SK-N-SH (cell line): ENCODE measurements around the gene TENT5A. TPM values are rescaled to one million over a fixed set of nuclear protein-coding genes. Genes with fewer than 3 reads are reported as not detected.
A peak's percentile ranks its signal among the peaks of the same experiment; 100 is the strongest.

ENCODE experiments used
- CTCF ChIA-PET: fragments of 300-600, 350-600 bp; formaldehyde crosslinking; extraction: SDS; loops from one replicate; lab custom pipeline; 2021; lab: Yijun Ruan, JAX
- POLR2A ChIA-PET: fragments of 350-600 bp; sonication (Branson Sonifier 250); formaldehyde crosslinking; extraction: SDS; loops from one replicate; lab custom pipeline; 2020; ENCODE audit warnings: antibody characterized with exemption, inconsistent platforms; lab: Yijun Ruan, JAX
- DNase-seq: peaks from one replicate; pipeline ENCODE4 v3.0.0; 2012
- H2AFZ ChIP-seq: fragments of 200-600 bp; sonication (generic); 2 replicates; pipeline ENCODE4 v1.8.1; 2016; ENCODE audit warnings: antibody characterized with exemption, mild to moderate bottlenecking, low read depth
- H3F3A ChIP-seq: fragments of 200-600 bp; sonication (generic); replicated peaks from 2 replicates; pipeline ENCODE3; 2016; ENCODE audit warnings: antibody characterized with exemption, mild to moderate bottlenecking; ENCODE audit not compliant: insufficient read depth
- H3K27ac ChIP-seq, 2 experiments: fragments of 200-500 bp in 1 of 2; fragments of 200-600 bp in 1 of 2; sonication (Bioruptor generic) in 1 of 2; sonication (generic), shearing (Covaris generic) in 1 of 2; 2 replicates each; pipeline versions ENCODE4 v1.5.1 to v1.6.1; 2014 to 2016; ENCODE audit warnings: low read depth in 2 of 2, inconsistent platforms in 1 of 2, low read length in 1 of 2, mild to moderate bottlenecking in 1 of 2, mixed read lengths in 1 of 2
- H3K27me3 ChIP-seq: fragments of 200-600 bp; sonication (generic), shearing (Covaris generic); 2 replicates; pipeline ENCODE4 v1.6.1; 2016; ENCODE audit warnings: mixed run types; ENCODE audit not compliant: insufficient read depth
- H3K36me3 ChIP-seq, 2 experiments: fragments of 200-500 bp in 1 of 2; fragments of 200-600 bp in 1 of 2; sonication (Bioruptor generic) in 1 of 2; sonication (generic) in 1 of 2; replicated peaks in 1 of 2; 2 replicates each; pipeline versions ENCODE3 to v1.5.1; 2014 to 2016; ENCODE audit warnings: low read length in 1 of 2, mild to moderate bottlenecking in 1 of 2; ENCODE audit not compliant: insufficient read depth in 2 of 2, control insufficient read depth in 1 of 2
- H3K4me1 ChIP-seq, 2 experiments: fragments of 200-500 bp in 1 of 2; fragments of 200-600 bp in 1 of 2; sonication (Bioruptor generic) in 1 of 2; sonication (generic), shearing (Covaris generic) in 1 of 2; 2 replicates each; pipeline versions ENCODE4 v1.5.1 to v1.6.1; 2014 to 2016; ENCODE audit warnings: low read depth in 1 of 2, low read length in 1 of 2, mixed run types in 1 of 2; ENCODE audit not compliant: insufficient read depth in 2 of 2, control insufficient read depth in 1 of 2
- H3K4me2 ChIP-seq: fragments of 200-600 bp; sonication (generic), shearing (Covaris generic); 2 replicates; pipeline ENCODE4 v1.6.1; 2017; ENCODE audit warnings: mixed run types
- H3K4me3 ChIP-seq, 2 experiments: fragments of 200-500 bp in 1 of 2; fragments of 200-600 bp in 1 of 2; sonication (Bioruptor generic) in 1 of 2; sonication (generic), shearing (Covaris generic) in 1 of 2; 2 replicates each; pipeline versions ENCODE4 v1.5.1 to v1.8.1; 2014 to 2016; ENCODE audit warnings: low read depth in 2 of 2, inconsistent platforms in 1 of 2, low read length in 1 of 2, mild to moderate bottlenecking in 1 of 2, mixed read lengths in 1 of 2, moderate library complexity in 1 of 2
- H3K79me2 ChIP-seq: fragments of 200-600 bp; sonication (generic); 2 replicates; pipeline ENCODE4 v1.8.1; 2017; ENCODE audit warnings: mild to moderate bottlenecking; ENCODE audit not compliant: insufficient read depth
- H3K9ac ChIP-seq: fragments of 200-600 bp; sonication (generic); 2 replicates; pipeline ENCODE4 v1.6.1; 2017; ENCODE audit warnings: mixed run types
- H3K9me2 ChIP-seq: fragments of 200-600 bp; sonication (generic); 2 replicates; pipeline ENCODE4 v1.6.1; 2017; ENCODE audit warnings: mixed run types
- H3K9me3 ChIP-seq: fragments of 200-600 bp; sonication (generic); 2 replicates; pipeline ENCODE4 v1.6.1; 2017; ENCODE audit warnings: mixed run types, mild to moderate bottlenecking, moderate library complexity
- H4K20me1 ChIP-seq: fragments of 200-600 bp; sonication (generic); 2 replicates; pipeline ENCODE4 v1.6.1; 2017; ENCODE audit warnings: mild to moderate bottlenecking, mixed run types; ENCODE audit not compliant: insufficient read depth
- CHD2 ChIP-seq: fragments of 150-350 bp; IDR thresholded peaks from 2 replicates; pipeline ENCODE4 v1.6.1; 2018; ENCODE audit warnings: low read length; ENCODE audit not compliant: partially characterized antibody
- EP300 ChIP-seq, 2 experiments: IDR thresholded peaks; 2 replicates each; pipeline versions ENCODE4 v1.4.0 to v1.6.1; 2012; ENCODE audit warnings: borderline replicate concordance in 1 of 2, low read depth in 1 of 2, low read length in 1 of 2
- FOSL2 ChIP-seq: IDR thresholded peaks from 2 replicates; pipeline ENCODE4 v1.4.0; 2012; ENCODE audit warnings: low read depth, mild to moderate bottlenecking, moderate library complexity, borderline replicate concordance
- FOXJ3 ChIP-seq: sonication (generic); formaldehyde crosslinking; IDR thresholded peaks from 2 replicates; pipeline ENCODE4 v1.5.1; 2020; ENCODE audit warnings: mild to moderate bottlenecking, missing genetic modification reagents
- FOXM1 ChIP-seq: IDR thresholded peaks from 2 replicates; pipeline ENCODE4 v1.4.0; 2012; ENCODE audit warnings: low read depth, mild to moderate bottlenecking
- GABPA ChIP-seq: IDR thresholded peaks from 2 replicates; pipeline ENCODE4 v1.4.0; 2012; ENCODE audit warnings: low read depth, mild to moderate bottlenecking
- GATA2 ChIP-seq: sonication (generic); formaldehyde crosslinking; IDR thresholded peaks from 2 replicates; pipeline ENCODE4 v1.5.0; 2020; ENCODE audit warnings: mild to moderate bottlenecking, missing genetic modification reagents
- JUND ChIP-seq: IDR thresholded peaks from 2 replicates; pipeline ENCODE4 v1.4.0; 2012
- NFIC ChIP-seq: IDR thresholded peaks from 2 replicates; pipeline ENCODE4 v1.4.0; 2012; ENCODE audit warnings: borderline replicate concordance
- NRF1 ChIP-seq: IDR thresholded peaks from 2 replicates; pipeline ENCODE4 v1.6.1; 2012; ENCODE audit warnings: low read depth, mild to moderate bottlenecking, low read length
- RCOR1 ChIP-seq: fragments of 150-350 bp; IDR thresholded peaks from 2 replicates; pipeline ENCODE4 v1.6.1; 2017; ENCODE audit warnings: antibody characterized with exemption, low read length
- RFX5 ChIP-seq: IDR thresholded peaks from 2 replicates; pipeline ENCODE4 v1.6.1; 2012; ENCODE audit warnings: mild to moderate bottlenecking, improper control_type of control experiment, low read length
- RXRA ChIP-seq: IDR thresholded peaks from 2 replicates; pipeline ENCODE4 v1.4.0; 2012; ENCODE audit warnings: low read depth, mild to moderate bottlenecking, borderline replicate concordance
- TAF1 ChIP-seq: IDR thresholded peaks from 2 replicates; pipeline ENCODE4 v1.6.1; 2012; ENCODE audit warnings: low read depth, mild to moderate bottlenecking, low read length, moderate library complexity, borderline replicate concordance
- TCF12 ChIP-seq: IDR thresholded peaks from 2 replicates; pipeline ENCODE4 v1.4.0; 2012
- TEAD4 ChIP-seq: IDR thresholded peaks from 2 replicates; pipeline ENCODE4 v1.4.0; 2012; ENCODE audit warnings: mild to moderate bottlenecking, borderline replicate concordance; ENCODE audit not compliant: insufficient read depth
- WGBS: methylation state at CpG from one replicate; pipeline ENCODE4 v1.1.6; 2017; ENCODE audit warnings: low lambda C conversion rate; 5-methylcytosine and 5-hydroxymethylcytosine counted together
- polyA plus RNA-seq, 3 experiments: library from polyadenylated mRNA; depleted of rRNA; stranded (reverse); fragments of >200 nt; gene quantifications; 2 replicates each; pipeline ENCODE4 v1.2.3, GENCODE V29; 2012
- TF ChIP-seq, protein P1 (sequence below): IDR thresholded peaks from 2 replicates; pipeline ENCODE4 v1.4.0; 2012; ENCODE audit warnings: low read depth, borderline replicate concordance
- TF ChIP-seq, protein P2 (sequence below): IDR thresholded peaks from 2 replicates; pipeline ENCODE4 v1.4.0; 2012; ENCODE audit warnings: low read depth
- TF ChIP-seq, protein P3 (sequence below): fragments of 150-350 bp; IDR thresholded peaks from 2 replicates; pipeline ENCODE4 v1.6.1; 2016; ENCODE audit warnings: mild to moderate bottlenecking, low read depth, low read length
- TF ChIP-seq, protein P4 (sequence below): fragments of 150-350 bp; IDR thresholded peaks from 2 replicates; pipeline ENCODE4 v1.6.1; 2017; ENCODE audit warnings: antibody characterized with exemption, low read length, low read depth, borderline replicate concordance

TENT5A gene
- polyA plus RNA-seq, 1 of the 3 experiments (the other 2 are of a cell fraction): 4.9 TPM

DNA sequence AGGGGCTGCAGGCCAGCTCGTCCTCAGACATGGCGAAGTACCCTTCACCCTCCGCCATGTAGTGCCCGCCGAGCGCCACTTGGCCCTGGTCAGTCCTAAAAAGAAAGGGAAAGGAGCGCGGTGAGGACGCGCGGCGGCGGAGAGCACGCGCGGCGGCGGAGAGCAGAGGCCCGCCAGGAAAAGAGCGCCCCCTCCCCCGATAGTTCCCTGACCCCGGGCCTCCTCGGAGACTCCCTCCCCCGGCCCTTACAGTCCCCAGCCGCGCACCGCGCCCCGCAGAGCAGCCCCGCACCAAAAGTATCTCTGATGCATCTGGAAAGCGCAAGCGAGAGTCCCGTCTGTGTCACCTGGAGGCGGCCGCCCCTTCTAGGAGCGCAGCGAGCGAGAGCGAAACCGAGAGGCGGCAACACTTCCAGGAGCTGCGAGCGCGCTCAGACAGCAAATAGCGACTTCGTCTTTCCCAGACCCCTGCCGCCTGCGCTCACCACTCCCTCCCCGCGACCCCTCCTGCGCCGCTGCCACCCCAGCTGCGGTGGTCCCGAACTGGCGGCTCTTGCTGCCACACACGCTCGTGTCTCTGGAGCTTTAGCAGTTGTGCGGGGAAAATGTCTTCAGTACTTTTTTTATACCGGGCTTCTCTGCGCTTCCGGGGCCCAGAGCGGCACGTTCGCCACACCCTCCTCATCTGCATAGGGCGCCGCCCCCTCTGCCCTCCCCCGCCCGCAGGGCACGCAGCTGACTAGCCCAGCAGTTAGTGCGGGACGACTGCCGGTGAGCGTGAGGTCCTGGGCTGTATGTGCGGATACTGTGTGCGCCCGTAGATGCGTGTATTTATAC, at the start of gene TENT5A (continued):
- no peak for TF ChIP-seq CHD2
- no peak for TF ChIP-seq FOXM1
- TF ChIP-seq NFIC: no peak
- no peak for TF ChIP-seq TEAD4
- no peak for TF ChIP-seq RFX5
- TF ChIP-seq RXRA: no peak
- TF ChIP-seq, protein P1, sequence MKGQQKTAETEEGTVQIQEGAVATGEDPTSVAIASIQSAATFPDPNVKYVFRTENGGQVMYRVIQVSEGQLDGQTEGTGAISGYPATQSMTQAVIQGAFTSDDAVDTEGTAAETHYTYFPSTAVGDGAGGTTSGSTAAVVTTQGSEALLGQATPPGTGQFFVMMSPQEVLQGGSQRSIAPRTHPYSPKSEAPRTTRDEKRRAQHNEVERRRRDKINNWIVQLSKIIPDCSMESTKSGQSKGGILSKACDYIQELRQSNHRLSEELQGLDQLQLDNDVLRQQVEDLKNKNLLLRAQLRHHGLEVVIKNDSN: no peak
- no peak for TF ChIP-seq NRF1
- TF ChIP-seq GATA2: no peak
- TF ChIP-seq GABPA: no peak
- no peak for TF ChIP-seq RCOR1
- TF ChIP-seq TCF12: no peak
- TF ChIP-seq TAF1: peak; percentile 22; the same call in 1 of the 2 replicates
- no peak for TF ChIP-seq JUND
- no peak for TF ChIP-seq FOXJ3 (CRISPR knock-in tag)

DNA sequence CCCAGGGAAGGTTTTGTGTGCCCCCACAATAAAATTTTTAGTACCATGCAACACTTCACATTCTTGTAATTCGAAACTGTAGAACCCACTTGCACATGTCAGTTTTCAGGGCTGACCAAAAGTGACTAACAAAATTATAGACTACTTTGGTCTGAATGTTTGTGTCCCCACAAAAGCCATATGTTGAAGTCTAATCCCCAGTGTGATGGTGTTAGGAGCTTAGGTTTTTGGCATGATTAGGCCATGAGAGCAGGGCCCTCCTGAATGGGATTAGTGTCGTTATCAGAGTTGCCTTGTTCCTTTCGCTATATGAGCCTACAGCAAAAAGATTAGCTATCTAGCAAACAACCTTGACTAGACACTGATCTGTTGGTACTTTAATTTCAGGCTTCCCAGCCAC, 49.0 kb upstream of the TENT5A start:
- H4K20me1 ChIP-seq: no peaks in the 10 kb centered on the region
- no peak overlapping the region for H2AFZ ChIP-seq
- H3K27ac ChIP-seq: no peak overlapping the region
- H3K4me1 ChIP-seq: no peaks in the 10 kb centered on the region
- H3K36me3 ChIP-seq: no peaks in the 10 kb centered on the region
- no peaks in the 10 kb centered on the region for H3F3A ChIP-seq
- no peak overlapping the region for H3K9ac ChIP-seq
- H3K27me3 ChIP-seq: no peaks in the 10 kb centered on the region
- WGBS: 90% methylated on average over 3 of the region's 3 CpGs
- H3K9me2 ChIP-seq: no peaks in the 10 kb centered on the region; the same call in 1 of the 2 replicates
- POLR2A ChIA-PET: no interaction called here
- no peak for TF ChIP-seq EP300 (IDR thresholded peaks at IDR 0.05; ENCODE audit: borderline replicate concordance in 1 of 2, low read depth in 1 of 2, low read length in 1 of 2)
- TF ChIP-seq, protein P2, sequence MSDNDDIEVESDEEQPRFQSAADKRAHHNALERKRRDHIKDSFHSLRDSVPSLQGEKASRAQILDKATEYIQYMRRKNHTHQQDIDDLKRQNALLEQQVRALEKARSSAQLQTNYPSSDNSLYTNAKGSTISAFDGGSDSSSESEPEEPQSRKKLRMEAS: no peak
- TF ChIP-seq FOSL2: no peak
- no peak for TF ChIP-seq TEAD4
- TF ChIP-seq FOXM1: no peak
- TF ChIP-seq RXRA: no peak
- TF ChIP-seq JUND: no peak
- TF ChIP-seq, protein P3, sequence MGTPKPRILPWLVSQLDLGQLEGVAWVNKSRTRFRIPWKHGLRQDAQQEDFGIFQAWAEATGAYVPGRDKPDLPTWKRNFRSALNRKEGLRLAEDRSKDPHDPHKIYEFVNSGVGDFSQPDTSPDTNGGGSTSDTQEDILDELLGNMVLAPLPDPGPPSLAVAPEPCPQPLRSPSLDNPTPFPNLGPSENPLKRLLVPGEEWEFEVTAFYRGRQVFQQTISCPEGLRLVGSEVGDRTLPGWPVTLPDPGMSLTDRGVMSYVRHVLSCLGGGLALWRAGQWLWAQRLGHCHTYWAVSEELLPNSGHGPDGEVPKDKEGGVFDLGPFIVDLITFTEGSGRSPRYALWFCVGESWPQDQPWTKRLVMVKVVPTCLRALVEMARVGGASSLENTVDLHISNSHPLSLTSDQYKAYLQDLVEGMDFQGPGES: no peak
- TF ChIP-seq, protein P4, sequence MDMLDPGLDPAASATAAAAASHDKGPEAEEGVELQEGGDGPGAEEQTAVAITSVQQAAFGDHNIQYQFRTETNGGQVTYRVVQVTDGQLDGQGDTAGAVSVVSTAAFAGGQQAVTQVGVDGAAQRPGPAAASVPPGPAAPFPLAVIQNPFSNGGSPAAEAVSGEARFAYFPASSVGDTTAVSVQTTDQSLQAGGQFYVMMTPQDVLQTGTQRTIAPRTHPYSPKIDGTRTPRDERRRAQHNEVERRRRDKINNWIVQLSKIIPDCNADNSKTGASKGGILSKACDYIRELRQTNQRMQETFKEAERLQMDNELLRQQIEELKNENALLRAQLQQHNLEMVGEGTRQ: no peak
- CTCF ChIA-PET: no interaction called here
- no peak overlapping the region for H3K4me2 ChIP-seq
- no peak overlapping the region for H3K4me3 ChIP-seq
- DNase-seq: no peak
- no peaks in the 10 kb centered on the region for H3K79me2 ChIP-seq
- H3K9me3 ChIP-seq: no peaks in the 10 kb centered on the region
